ENCODE results near the gene TTBK1.
"Not testable (repeated sequence)": the region's sequence is repeated elsewhere in the genome, so short reads cannot be mapped to it uniquely, and the experiment has no call there.

TTBK1 gene

DNA sequence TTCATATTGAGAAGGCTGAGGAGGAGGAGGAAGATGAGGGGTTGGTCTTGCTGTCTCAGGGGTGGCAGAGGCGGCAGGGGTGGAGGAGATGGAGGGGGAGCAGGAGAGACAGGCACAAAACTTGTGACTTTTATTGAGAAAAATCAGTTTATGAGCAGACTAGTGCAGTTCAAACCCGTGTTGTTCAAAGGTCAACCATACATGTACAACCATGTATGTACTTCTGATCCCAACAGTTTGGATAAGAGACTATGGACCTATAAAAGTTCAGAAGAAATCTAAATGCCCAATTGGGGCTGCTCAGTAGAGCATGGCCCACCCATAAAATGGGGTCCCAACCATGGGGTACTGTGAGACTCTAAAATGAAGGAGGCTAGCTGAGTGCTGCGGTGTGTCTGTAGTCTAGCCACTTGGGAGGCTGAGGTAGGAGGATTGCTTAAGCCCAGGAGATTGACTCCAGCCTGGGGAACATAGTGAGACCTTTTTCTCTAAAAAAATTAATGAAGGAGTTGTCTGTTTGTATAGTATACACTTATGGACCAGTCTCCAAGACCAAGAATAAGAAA lies 47.1 kb downstream of the TTBK1 start:
- DNase-seq: no peak

- no peak for DNase-seq
Measured at GRCh38 chr6:43290905-43291355, 47.6 kb downstream of the TTBK1 start.

DNA sequence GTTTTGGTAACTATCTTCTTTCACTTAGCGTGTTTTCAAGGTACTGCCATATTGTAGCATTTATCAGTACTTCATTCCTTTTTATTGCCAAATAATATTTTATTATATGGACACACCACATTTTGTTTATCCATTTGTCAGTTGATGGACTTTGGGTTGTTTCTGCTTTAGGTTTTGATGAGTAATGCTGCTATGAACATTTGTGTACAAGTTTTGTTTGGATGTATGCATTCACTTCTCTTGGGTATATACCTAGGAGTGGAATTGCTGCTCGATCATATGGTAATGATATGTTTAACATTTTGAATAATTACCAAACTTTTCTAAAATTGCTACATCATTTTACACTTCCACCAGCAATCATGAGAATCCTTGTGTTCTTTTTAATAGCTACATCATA lies 48.4 kb downstream of the TTBK1 start:
- no peak for DNase-seq

- DNase-seq: no peak
Measured at GRCh38 chr6:43292341-43292740, 49.1 kb downstream of the TTBK1 start.

DNA sequence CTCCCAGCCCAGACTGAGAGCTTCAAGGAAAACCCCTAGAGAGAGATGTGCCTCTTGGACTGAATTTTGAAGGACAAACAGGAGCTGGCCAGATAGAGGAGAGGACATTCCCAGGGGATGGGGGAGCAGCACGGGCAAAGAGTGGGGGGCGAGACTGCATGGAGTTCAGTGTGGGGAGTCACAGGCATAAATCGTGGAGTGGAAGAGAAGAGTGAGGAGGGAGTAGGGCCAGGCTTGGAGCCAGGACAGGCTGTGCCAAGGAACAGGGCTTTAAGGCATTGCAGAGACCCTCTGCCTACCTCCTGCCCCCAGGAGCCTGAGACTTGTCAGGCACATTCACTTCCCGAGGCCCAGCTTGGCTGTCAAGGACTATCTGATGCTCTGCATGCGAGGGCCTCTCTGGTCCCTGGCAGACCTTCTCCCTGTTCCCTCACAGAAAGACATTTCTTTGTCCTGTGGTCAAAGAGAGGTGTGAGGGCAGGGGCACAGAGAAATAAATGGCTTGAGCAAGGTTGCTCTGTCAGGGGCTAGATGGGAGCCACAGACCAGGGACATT lies 49.6 kb downstream of the TTBK1 start:
- no peak for DNase-seq

GRCh38 chr6:43293698-43294097 lies 50.4 kb downstream of the TTBK1 start:
- DNase-seq: no peak

DNA sequence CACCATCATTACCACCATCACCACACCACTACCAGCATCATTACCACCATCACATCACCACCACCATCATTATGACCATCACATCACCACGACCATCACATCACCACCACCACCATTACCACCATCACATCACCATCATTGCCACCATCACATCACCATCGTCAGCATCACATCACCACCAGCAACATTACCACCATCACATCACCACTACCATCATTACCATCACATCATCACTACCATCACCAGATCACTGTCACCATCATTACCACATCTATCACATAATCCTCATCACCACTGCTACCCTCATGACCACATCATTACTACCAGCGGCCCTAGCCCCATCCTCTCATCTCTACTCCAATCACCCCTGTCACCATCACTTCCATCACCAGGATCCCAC lies 51.3 kb downstream of the TTBK1 start:
- DNase-seq: no peak

DNA sequence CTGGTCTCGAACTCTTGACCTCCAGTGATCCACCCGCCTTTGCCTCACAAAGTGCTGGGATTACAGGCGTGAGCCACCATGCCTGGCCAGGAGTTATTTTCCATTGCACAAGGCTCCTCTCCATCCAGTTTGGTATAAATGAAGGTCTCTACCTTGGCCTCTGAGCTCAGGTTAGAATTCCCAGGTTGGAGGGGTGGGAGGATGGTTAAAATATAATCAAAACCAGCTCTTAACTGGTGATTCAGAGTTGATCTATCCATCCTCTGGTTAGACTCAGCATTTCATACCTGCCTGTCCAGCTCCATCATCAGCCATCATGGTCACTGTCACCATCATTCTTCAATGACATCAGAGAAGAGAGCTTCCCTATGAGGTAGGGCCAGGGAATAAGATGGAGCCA lies 52.2 kb downstream of the TTBK1 start:
- no peak for DNase-seq

DNA sequence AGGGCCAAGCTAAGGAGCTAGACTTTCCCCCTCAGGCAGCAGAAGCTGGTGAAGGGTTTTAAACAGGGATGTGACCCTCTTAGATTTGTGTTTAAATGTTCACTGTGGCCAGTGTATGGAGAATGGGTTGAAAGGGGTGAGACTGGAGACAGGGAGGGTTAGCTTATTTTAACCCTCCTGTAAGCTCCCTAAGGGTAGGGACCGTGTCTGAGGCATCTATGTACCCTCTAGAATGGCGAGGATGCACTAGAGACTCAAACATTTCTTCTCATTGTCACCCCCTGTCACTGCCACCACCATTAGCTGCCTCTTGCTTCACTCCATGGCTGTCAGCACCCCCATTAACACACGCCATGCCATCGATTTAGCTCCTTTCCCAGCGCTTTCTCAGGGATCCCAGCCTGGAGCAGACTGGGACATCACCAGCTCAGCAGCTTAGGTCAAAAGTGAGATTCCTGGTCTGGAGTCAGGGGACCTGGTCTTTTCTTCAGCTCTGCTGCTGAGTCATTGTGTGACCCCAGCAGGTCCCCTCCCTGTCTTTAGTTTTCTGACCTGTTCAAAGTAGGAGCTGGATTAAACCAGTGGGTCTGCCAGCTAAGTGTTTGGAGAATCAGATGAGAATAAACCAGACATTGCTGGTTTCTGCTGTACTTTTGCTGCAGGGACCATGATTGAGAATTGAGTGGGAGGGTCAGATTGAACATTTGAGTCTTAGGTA lies 53.7 kb downstream of the TTBK1 start:
- no peak for DNase-seq

GRCh38 chr6:43297644-43298564 lies 54.6 kb downstream of the TTBK1 start, which contains the start of gene SLC22A7:
TSS of gene SLC22A7 (plus strand) at chr6:43298260. CDS start at chr6:43298359, 99 bp downstream.
- no peak for DNase-seq

DNA sequence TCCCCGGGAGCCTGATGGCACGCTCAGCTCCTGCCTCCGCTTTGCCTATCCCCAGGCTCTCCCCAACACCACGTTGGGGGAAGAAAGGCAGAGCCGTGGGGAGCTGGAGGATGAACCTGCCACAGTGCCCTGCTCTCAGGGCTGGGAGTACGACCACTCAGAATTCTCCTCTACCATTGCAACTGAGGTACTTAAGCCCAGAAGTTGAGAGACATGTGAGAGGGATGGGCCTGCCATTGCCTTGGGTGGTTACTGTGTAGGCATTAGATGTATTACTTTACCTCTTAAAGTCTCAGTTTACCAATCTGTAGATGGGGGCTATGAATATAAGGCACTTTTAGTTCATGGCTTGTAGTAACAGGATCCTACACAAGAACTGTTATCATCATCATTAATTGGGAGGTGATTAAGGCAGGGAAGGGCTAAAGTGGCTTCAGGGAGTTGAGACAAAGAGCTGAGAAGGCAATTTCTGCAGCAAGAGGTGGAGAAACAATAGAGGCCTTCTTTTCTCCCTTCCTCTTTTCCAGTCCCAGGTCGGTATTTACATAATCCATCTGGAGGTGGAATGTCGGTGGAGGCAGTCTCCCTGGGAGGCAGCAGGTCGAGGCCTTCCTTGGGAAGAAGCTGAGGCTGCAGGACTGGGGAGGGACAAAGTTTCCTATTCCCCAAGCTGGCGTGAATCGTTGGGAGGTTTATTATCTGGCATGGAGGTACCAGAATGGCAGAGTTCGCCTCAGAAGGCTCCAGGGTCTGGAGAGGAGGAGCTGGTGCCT lies 55.5 kb downstream of the TTBK1 start:
- DNase-seq: no peak

GRCh38 chr6:43299338-43300293 lies 56.3 kb downstream of the TTBK1 start:
- no peak for DNase-seq

GRCh38 chr6:43301081-43301870 lies 58.0 kb downstream of the TTBK1 start:
- DNase-seq: no peak

DNA sequence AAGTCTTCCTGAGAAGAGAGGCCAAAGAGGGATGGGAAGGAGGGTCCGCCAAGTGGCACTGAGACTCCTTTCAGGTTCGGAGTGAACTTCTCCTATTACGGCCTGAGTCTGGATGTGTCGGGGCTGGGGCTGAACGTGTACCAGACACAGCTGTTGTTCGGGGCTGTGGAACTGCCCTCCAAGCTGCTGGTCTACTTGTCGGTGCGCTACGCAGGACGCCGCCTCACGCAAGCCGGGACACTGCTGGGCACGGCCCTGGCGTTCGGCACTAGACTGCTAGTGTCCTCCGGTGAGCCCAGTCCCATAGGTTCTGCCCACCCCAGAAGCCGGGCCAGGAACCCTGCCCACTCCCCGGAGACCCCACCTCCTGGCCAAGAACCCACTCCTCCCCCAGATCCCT lies 58.8 kb downstream of the TTBK1 start:
- DNase-seq: no peak

GRCh38 chr6:43303006-43303405 lies 59.7 kb downstream of the TTBK1 start:
- DNase-seq: not testable (repeated sequence)

DNA sequence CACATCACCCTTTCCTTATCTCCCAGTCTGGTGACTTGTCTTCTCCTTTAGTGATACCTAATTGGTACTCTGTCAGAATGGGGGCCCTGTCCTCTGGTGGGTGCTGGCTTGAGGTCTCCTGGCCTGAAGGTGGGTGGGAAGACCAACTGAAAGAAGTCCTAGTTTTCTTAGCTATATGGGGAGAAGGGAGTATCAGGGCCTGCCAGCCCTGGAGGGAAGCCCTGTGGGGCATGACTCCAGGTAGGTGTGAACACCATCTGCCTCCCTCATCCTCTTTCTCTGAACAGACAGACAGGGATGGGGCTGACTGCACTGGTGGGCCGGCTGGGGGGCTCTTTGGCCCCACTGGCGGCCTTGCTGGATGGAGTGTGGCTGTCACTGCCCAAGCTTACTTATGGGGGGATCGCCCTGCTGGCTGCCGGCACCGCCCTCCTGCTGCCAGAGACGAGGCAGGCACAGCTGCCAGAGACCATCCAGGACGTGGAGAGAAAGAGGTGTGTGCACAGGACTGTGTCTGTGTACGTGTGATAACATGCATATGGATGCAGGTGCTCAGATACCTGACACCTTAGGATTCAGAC lies 60.6 kb downstream of the TTBK1 start:
- DNase-seq: no peak

DNA sequence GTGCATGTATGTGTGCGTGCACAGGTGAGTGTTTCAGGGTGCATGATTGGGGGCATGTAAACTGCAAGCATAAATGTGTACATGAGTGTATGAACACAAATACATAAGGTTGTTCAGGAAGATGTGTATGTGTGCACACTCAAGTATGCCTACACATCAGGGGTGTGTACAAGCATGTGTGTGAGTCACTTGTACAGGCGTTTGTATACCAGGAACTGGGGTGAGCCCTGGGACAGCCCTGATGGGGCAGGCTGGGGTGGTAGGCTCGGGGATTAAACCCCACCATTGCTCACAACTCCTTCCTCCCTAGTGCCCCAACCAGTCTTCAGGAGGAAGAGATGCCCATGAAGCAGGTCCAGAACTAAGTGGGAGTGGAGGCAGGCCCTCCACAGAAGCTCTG lies 61.1 kb downstream of the TTBK1 start:
- DNase-seq: no peak

DNA sequence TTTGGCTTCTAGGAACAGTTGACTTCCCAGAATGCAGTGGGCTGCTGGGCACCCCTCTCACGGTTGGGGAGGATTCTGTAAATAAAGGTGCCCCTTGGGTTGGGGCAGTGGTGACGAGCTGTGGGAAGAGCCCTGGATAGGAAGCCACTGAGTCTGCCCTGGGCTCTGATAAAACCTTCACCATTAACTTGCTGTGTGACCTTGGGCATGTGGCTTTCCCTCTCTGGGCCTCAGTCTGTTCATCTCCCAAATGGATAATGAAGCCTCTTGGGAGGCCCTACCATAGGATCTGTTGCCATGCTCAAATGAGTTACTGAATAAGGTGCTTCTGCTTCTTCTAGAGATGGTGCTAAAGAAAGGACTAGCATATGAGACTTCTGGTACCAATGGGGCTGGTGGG lies 61.6 kb downstream of the TTBK1 start:
- DNase-seq: no peak

DNA sequence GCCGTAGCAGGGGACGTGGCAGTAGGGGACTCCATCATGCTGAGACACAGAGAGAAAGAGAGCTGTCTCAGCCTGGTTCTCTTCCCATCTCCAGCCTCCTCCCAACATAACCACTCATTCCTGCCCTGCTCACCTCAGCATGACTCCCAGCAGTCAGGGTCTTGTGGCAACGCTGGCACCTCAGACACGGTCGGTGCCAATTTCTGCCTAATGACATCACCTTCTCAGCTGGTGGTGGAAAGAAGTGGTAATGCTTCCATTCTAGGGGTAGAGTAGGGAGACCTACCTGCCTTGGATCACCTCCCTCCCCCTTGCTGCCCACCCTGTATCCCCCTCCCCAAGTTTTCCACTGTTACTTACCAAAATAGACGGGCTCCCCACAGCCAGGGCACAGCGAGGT lies 62.8 kb downstream of the TTBK1 start:
- DNase-seq: no peak
